Stimulated activated CD8-positive, alpha-beta memory T cell treated with anti-CD3 and anti-CD28 coated beads, Interleukin-15, amount 100 ng/mL, for 24 hours (primary cell): ENCODE data around the gene BRD1.
"Not testable (repeated sequence)": the region's sequence is repeated elsewhere in the genome, so short reads cannot be mapped to it uniquely, and the experiment has no call there.

ENCODE experiments used
- DNase-seq: peaks from one replicate; pipeline ENCODE4 v3.0.0-alpha.2; 2020; ENCODE audit warnings: low read depth

Gene BRD1

DNA sequence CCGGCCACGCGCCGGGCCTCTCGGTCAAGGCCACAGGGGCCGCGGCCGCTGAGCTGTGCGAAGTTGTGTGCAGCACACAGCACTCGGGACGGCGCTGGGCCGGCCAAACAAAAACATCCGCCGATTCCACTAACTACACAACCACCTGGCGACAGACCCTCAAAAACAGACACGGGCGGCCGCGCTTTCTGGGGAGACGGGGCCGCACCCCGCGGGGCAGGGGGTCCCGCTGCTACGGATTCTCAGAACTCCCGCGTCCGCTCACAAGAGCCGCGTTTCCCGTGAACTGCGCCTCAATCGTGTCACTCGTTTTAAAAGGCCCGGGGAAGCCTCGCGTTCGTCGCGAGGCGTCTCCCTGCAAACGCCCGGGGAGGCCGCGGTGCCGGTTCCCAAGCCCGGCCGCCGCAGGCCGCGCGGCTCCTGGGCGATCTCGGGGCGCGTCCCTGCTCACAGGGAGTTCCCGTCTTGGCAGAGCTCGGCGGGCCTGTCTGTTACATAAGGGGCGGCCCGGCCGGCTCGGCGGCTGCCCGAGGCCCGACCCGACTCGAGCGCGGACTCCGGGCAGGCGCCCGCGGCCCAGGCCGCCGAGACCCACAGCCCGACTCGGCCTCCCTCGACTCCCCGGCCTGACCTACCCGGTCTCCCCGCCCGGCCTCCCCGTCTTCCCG, 936 bp downstream of the BRD1 start:
- DNase-seq, result no peak

DNA sequence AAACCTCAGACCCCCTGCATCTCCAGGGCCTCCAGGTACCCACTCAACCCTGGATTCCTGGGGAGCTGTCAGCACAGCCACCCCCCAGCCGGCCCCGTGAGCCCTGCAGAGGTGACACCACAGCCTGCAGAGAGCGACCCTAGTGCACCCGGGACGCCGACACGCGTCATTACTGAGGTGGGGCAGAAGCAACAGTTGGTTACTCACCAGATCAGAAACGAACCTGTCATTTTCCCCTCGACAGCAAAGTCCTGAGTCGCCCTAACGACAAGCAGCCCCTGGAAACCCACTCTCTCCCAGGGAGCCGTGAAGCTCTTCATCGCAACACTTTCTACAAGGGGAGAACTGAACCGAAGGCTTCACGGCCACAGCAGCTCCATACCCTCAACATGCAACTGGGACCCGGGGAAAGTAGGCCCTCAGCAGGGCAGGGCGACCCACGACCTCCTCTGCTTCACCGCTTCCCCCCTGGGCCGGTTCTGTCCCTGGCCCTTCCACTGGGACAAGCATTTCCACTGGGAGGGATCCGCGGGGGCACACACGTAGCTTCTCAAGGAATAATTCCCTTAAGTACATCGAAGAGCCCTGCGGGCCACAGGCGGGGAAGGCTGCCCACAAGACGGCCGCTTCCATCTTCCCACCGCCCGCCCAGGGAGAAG, 1.6 kb downstream of the BRD1 start:
- DNase-seq, result peak; percentile 37

DNA sequence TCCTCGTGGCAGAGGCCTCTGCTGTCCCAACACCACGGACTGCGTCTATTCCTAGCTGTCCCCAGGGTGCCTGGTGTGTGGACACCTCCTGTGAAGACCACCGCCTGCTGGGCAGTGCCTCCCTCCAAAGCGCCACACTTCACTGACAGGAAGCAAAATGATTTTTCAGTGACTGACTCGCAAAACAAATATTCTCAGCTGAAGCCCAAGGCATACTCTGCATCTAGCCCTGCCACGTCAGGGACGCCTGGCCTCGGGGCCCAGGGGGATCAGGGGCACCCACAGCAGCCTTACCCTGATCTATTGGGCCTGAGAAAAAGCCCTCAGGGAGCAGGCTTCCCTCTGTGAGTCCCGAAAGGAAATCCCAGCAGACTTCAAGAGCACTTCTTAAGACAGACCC, 2.2 kb downstream of the BRD1 start:
- no peak for DNase-seq

DNA sequence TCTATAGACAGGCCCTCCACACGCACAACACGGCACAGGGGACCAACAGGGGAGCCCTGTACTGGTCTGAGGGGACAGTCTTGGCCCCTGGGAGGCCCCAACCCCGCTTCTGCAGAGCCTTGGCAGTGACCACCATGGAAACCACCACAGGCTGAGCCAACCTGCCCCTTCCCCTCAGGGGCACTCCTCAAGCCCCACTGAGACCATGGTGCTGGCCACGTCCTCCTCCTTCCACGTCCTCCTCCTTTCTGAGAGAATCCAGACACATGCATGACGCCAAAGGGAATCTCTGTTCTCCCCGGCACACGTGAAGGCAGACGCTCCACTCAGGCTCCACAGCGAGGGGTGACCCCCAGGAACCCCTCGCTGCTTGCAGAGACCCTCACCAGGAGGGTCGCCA, 2.7 kb downstream of the BRD1 start:
- no peak for DNase-seq

DNA sequence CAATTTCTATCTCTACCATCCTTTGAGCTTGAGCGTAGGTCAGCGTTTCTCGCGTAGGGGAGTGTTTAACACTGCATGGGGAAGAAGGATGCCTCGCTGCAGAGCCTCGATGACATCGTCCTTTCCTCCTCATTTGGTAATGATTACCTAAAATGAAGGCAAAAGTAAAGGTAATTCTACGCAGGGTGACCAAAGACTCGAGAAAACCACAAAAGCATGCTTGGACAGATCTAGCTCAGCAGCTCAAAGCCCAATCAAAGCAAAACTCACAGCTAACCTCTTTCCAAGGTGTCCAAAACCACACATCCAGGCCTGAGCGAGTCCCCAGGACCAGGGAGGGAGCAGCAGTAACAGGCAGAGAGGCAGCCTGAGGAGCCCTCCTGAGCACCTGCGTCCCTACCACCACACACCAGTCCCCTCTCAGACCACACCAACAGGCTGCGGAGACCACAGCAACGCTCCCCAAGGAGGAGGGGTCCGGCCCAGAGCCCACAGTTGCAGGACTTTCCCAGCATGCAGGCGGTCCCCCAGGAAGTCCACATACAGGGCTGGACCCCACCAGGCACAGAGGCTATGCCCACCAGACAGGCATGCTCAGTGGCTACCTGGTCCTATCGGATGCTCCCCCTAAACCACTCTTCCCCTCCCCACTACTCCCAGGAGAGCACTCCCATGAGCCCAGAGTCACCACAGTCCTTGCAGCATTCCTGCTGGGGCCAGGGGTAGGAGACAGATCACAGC, 3.3 kb downstream of the BRD1 start:
- DNase-seq, result no peak

DNA sequence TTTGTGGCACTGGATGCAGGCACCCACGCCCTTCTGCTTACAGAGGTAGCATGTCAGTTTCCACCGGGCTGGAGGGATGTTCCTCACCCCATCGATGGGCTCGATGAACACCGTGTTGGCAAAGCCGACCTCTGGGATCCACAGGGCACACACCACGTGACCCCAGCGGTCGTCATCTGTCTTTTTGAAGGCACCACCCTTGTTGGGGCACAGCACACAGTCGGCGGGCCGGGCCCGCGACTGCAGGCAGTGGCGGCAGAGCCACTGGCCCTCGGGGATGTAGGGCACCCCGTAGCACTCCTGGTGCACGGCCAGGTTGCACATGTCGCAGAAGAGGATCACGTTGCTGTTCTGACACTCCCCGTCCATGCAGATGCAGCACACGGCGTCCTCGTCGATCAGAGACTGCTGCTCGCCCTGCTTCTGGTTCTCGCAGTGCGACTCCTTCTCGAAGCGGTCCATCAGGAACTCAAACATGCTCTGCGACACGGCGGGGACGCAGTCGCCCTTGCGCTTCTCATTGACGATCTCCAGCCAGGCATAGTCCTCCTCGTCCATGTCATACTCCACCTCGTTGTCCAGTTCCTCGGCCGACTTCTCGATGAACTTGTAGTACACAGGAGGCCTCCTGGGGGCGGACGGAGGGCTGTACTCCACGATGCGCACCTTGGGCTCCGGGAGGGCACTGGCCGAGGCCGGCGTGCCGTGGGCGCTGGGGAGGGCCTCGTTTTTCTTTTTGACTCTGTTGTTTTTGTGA, 4.2 kb downstream of the BRD1 start:
- DNase-seq, result no peak

DNA sequence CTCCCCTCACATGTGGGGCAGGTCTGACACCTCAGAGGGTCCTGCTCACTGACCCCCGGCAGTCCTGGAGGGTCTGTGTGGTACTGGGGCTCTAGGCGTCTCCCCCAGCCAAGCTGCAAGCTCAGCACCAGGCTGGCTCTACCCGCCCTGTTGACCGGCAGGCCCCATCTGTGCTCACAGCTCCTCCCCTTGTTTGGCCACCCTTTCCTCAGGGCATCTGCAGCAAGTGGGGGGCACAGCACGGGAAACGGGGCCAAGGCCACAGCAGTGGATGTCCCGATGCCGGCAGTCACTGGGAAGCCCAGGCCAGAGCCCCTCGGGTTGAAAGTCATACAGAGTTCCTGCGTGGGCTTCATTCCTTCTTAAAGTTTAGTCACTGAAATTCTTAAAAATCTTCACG, 5.9 kb downstream of the BRD1 start:
- DNase-seq, result not testable (repeated sequence)

DNA sequence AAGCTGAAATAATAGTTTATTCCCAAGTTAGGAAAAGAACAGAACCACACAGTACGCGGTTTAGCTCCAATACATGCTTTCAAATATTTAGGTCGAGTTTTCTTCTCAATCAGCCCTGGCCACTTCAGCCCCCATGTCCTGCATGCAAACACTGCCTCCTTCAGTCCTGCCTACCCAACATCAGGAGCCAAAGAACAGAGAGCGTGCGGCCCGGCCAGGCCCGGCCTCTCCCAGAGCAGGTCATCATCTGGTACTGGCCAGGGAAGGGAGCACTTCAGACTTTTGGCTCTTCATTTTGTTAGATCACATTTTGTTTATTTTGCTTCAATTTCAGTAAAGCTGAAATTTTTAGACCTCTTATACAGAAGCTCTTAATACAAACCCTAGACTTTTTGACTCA, 6.7 kb downstream of the BRD1 start:
- no peak for DNase-seq

DNA sequence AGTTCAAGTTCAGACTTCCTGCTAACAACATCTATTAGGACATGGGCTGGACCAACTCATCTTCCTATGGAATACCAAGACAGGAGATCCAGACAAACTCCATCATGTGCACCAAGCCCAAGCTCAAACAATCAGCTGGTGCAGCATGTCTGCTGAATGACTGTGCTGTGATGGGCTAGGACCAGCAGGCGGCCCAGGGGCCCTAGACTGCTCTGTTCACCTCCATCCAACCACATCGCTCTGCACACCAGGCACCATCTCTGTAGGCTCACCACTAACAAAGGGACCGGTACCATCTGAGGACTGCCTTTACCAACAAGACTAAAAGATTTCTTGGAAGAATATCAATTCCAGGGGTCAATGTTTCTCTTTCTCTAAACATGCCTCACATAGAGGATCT, 10.3 kb downstream of the BRD1 start:
- no peak for DNase-seq

DNA sequence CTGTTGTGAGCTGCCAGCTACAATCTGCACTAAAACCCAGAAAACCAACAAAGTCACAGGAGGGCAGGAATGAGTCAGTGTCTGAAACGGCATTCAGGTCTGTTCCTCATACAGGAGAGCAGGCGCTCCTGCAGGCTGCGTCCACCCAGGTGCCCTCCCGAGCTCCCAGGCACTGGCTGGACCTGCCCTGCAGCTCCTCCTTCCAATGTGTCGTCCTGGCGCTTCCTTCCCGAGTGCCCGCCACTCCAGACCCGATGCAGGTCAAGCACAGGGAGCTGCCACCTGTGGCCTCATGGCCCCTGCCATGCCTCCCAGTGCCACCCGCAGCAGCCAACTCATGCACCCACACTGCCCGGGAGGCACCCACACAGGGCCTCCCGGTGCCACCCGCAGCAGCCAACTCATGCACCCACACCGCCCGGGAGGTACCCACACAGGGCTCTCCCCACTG, 12.0 kb downstream of the BRD1 start:
- no peak for DNase-seq

DNA sequence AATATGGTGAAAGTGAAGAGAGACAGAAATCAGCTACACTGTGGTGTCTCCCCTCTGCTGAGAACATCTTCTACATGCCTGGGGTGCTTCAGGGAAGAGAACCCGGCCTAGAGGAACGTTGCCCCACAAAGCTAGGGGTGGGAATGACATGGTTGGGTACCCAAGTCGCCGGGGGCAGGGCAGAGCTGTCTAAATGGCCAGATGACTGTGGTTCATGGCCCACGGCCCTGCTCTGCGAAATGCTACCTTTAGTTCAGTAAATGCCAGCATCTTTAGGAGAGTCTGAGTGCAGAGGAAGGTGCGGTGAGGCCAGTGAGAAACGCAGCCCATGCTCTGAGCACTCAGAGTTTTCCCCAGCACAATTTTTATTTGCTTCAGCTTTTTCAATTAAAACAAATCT, 12.8 kb downstream of the BRD1 start:
- no peak for DNase-seq

DNA sequence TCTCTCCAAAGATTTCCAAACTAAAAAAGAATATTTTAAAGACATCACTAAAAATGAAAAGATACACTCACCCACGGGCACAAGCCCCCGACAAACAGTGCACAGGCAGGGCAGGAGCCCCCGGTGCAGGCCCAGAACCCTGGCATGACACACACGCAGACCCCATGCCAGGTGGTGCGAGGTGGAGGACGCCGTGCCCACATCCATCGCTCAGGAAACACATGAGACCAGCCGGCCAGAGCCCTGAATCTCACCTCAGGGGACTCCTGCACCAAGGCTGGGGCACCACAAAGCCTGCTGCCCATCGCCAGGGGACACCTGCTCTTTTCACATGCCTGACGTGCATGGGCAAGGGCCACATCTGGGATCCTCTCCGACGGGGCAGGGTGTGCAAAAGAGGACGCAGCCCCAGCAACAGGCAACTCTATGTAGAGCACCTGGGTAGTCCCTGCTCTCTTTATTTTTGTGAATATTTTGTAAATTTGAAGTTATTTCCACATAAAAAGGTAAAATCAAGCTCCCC, 13.4 kb downstream of the BRD1 start:
- DNase-seq, result no peak

DNA sequence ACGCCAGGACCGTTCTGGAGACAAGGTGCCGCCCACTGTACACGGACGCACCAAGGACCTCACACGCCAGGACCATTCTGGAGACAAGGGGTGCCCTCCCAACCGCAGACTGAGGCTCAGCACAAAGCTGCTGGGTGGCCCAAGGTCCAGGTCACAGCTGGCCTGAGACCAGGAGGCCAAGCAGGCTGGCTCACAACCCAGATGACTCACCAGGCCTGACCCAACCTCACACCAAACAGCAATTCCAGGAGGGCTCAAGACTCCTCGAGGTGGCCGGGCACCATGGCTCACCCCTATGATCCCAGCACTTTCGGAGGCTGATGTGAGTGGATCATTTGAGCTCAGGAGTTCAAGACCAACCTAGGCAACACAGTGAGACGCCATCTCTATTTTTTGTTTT, 14.8 kb downstream of the BRD1 start:
- DNase-seq, result no peak

DNA sequence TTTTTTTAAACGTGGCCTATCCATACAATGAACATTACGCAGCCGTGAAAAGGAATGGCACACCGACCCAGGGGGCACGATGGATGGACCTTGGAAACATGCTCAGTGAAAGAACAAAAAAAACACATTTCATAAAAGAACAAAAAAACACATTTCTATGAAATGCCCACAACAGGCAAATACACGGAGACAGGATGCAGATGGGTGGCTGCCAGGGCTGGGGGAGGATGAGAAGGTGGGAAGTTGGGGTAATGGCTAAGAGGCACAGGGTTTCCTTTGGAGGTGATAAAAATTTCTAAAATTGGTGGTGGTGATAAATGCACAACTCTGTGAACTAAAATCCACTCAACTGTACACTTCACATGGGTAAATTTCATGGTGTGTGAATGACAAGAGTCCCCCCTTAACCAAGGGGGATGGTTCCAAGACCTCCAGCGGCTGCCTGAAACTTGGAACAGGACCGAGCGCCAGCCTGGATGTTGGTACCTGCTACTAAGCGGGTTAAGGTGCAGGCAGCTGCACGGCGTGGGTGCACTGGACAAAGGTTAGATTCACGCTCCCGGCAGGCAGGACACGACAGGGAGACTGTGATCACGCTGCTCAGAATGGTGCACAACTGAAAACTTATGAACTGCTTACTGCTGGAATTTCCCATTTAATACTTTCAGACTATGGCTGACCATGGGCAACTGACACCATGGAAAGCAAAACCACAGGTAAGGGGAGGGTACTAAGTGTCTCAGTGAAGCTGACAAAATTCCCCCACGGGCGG, 16.5 kb downstream of the BRD1 start:
- no peak for DNase-seq

DNA sequence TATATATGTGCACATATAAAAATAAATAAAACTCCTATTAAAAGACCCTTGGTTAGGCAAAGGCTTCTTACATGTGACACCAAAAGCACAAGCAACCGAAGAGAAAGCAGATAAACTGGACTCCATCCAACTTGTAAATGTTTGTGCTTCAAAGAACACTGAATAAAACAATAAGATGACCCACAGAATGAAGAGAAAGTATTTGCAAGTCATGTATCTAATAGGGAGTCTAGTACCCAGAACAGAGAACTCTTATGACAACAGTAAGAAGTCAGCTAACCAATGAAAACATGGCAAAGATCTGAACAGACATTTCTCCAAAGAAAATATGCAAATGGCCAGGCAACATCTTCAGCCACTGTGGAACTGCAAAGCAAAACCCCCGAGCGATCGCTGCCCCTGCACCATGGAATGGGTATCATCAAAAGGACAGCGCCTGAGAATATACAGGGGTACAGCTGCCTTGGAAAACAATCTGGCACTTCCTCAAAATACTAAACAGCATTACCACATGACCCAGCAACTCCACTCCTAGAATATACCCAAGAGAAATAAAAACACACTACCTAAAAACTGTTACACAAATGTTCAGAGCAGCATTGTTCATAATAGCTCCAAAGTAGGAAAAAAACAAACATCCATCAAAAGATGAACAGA, 17.2 kb downstream of the BRD1 start:
- DNase-seq, result no peak

DNA sequence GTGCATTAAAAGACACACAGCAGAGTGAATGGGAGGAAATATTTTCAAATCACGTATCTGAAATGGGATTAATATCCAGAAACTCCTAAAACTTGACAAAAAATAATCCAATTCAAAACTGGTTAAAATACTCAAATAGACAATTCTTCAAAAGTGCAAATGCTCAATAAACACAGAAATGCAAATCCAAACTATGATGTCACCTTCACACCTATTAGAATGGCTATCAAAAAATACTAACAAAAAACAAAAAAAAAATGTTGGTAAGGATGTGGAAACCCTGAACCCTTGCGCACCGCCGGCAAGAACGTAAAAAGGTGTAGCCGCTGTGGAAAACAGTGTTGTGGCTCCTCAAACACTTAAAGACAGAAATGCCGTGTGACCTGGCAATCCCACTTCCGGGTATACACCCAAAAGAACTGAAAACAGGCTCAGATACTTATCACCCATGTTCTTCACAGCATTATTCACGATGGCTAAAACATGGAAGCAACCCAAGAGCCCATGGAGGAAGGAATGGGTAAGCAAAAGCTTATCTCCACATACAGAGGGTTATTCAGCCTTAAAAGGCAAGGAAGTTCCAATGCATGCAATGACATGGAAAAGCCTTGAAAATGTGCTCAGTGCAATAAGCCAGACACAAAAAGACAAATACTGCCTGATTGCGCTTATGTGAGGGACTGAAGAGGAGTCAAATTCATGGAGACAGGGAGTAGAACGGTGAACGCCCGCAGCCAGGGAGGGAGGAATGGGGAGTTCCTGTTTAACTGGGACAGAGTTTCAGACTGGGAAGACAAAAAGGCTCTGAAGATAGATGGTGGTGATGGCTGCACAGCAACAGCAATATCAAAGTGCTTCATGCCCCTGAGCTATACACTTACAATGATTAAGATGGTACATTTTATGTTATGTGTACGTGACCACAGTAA, 19.6 kb downstream of the BRD1 start:
- no peak for DNase-seq

DNA sequence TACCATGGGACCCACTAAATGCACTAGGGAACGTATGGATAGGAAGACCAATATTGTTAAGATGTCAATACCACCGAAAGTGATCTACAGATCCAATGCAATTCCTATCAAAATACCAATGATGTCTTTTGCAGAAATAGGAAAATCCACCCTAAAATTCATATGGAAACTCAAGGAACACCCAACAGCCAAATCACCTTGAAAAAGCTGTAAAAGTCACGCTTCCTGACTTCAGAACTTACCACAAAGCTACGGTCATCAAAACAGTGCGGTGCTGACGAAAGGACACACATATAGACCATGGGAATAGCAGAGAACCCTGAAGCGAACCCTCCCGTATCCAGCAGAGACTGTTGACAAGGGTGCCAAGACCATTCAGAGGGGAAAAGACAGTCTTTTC, 20.5 kb downstream of the BRD1 start:
- no peak for DNase-seq

DNA sequence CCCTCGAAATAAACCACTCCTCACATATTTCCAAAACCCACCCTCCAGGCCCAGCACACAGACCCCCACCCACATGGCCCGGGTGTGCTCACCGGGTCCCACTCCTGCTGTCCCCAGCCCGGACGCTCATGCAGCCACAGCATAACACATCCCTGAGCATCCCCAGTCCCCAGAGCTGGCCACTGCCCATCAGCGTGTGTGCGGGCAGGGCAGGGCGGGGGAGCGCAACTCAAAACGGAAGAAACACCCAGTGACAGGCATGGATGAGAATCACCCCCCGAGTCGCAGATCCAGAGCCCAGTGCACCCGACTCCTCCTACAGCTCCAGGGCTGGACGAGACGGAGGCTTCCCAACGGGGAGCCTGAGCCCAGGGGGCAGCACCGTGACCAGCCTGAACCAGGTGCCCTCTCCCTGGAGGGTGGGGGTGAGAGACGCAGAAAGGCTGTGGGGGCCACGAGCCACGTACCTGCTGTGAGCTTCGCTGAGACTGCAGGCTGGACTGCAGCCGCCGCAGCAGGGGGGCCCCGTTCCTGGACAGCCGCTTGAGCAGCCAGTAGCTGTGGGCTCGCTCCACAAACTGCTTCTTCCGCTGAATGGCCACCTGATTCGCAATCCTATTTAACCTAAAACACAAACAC, 23.8 kb downstream of the BRD1 start:
- DNase-seq, result no peak

DNA sequence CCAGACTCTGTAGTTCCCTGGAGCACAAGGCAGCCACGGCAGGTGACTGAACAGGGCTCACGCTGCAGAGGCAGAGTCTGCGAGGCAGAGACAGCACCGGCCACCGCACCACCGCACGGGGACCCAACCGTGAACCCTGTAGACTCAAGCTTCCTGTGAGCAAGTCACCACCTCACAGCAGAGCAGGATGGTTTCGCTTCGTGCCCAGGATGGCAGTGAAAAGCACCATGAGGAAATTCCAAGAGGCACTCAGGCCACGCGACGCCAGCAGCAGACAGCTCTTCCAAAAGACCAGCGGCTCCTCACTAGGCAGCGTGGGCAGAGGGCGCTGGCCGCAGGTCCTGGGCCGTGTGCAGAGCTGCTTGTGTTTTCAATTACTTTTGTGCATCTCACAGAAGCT, 24.5 kb downstream of the BRD1 start:
- DNase-seq, result no peak
